Measurements from ENCODE around the gene DSCAML1.

Gene DSCAML1

DNA sequence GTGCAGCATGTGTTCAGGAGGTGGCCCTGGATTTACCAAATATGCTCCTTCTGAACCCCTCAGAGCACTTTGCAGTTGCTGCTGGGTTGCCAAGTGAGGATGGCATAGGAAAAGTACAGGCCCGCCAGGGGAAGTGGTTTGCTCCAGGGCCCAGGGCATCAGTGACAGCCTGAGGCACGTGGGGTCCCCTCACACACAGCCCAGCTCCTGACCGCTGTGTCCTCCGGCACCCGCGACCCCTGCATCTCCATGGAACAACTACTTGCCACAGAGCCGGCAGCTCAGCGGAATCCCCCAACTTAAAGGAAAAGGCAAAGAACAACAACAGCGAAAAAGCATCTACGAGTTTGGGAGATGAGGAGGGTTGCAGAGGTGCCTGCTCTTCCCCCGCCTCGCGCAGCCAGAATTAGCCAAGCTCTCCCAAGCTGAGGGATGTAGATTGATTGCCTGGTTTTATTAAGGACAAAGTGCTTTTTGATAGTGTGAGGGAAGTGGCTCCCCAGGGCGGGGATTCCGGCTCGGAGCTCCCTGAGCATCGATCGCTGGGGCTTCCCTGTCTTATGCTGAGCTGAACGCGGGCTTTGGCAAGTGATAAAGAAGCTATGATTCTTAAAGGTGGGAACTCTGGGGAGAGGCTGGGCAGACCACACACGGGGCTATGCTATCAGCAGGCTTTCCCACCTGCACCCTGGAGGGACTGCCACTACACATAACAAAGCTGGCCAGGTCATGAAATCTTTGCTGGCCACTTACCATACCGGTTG lies 294.8 kb downstream of the DSCAML1 start:
- ChIA-PET POLR2A (no interaction called here), CTCF (no interaction called here)
- no peak overlapping the region for H3K4me3 ChIP-seq (ENCODE audit: low read depth, low read length)
- no peak for DNase-seq (ENCODE audit: low read depth, low spot score)
- TF ChIP-seq, protein P1, sequence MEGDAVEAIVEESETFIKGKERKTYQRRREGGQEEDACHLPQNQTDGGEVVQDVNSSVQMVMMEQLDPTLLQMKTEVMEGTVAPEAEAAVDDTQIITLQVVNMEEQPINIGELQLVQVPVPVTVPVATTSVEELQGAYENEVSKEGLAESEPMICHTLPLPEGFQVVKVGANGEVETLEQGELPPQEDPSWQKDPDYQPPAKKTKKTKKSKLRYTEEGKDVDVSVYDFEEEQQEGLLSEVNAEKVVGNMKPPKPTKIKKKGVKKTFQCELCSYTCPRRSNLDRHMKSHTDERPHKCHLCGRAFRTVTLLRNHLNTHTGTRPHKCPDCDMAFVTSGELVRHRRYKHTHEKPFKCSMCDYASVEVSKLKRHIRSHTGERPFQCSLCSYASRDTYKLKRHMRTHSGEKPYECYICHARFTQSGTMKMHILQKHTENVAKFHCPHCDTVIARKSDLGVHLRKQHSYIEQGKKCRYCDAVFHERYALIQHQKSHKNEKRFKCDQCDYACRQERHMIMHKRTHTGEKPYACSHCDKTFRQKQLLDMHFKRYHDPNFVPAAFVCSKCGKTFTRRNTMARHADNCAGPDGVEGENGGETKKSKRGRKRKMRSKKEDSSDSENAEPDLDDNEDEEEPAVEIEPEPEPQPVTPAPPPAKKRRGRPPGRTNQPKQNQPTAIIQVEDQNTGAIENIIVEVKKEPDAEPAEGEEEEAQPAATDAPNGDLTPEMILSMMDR (IDR thresholded peaks at IDR 0.05; ENCODE audit: insufficient read depth, low read length, missing control alignments), result no peak

DNA sequence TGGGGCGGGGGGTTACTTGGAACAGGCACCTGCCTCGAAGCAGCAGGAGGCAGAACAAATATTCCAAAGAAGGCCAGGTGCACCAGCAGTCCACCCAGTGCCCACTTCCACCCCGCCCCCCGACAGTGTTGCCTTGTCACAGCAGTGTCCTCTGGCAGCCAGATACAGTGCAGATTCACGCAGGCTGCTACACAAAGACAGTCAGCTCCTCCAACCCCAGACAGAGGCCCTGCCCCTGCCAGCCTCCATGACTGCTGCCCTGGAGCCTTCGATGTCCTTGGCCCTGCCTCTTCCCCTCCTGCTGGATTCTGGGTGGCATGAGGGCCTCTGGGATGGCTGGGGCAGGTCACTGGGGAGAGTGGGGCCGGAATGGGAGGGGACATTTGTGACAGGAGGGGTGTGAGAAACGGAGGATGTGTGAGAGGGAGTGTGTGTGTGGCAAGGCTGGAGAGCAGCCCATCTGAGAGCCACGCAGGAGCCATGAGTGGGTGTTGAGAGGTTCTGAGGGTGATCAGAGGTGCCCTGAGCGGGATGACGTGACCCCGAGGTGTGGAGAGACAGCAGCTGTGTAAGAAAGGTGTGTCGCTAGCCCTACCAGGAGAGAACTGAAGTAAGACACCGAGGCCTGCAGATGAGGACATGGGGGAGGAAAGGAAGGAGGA lies 295.6 kb downstream of the DSCAML1 start:
- CTCF ChIA-PET, result no interaction called here
- POLR2A ChIA-PET, result no interaction called here

DNA sequence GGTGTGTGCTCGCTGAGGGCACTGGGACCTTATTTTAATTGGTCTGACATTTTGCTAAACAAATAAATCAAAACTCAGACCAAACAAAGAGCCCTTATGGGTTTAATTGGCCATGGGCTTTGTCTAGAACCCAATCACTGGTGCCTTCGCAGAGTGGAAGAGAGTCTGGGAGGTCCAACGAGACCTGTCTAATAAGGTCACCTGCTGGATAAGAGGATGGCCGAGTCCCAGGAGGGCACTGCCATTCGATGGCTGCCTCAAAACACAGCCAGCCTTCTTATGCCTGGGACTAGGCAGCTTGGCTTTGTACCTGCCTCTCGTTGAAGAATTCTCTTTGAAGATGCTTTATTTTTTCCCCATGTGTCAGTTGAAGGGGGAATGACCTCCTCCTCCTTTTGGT lies 298.2 kb downstream of the DSCAML1 start:
- TF ChIP-seq, protein P1 (IDR thresholded peaks at IDR 0.05; ENCODE audit: insufficient read depth, low read length, missing control alignments), result no peak
- no peak for DNase-seq (ENCODE audit: low read depth, low spot score)
- POLR2A ChIA-PET, result no interaction called here
- H3K4me3 ChIP-seq (ENCODE audit: low read depth, low read length), result no peak overlapping the region
- CTCF ChIA-PET, result no interaction called here

More for the DNA sequence above, 295.6 kb downstream of the DSCAML1 start:
- DNase-seq (ENCODE audit: low read depth, low spot score), result no peak
- no peak overlapping the region for H3K4me3 ChIP-seq (ENCODE audit: low read depth, low read length)
- TF ChIP-seq, protein P1 (IDR thresholded peaks at IDR 0.05; ENCODE audit: insufficient read depth, low read length, missing control alignments), result no peak

GRCh38 chr11:117497206-117497951 lies 299.6 kb downstream of the DSCAML1 start:
- ChIA-PET CTCF (no interaction called here), POLR2A (no interaction called here)
- no peak for DNase-seq (ENCODE audit: low read depth, low spot score)
- TF ChIP-seq, protein P1 (IDR thresholded peaks at IDR 0.05; ENCODE audit: insufficient read depth, low read length, missing control alignments), result no peak
- no peak overlapping the region for H3K4me3 ChIP-seq (ENCODE audit: low read depth, low read length)

GRCh38 chr11:117495357-117495756 lies 301.7 kb downstream of the DSCAML1 start:
- TF ChIP-seq, protein P1 (IDR thresholded peaks at IDR 0.05; ENCODE audit: insufficient read depth, low read length, missing control alignments), result no peak
- ChIA-PET POLR2A (no interaction called here), CTCF (no interaction called here)
- no peak overlapping the region for H3K4me3 ChIP-seq (ENCODE audit: low read depth, low read length)
- DNase-seq (ENCODE audit: low read depth, low spot score), result no peak
